ENCODE results near the gene THSD4.

The THSD4 gene

GRCh38 chr15:71098920-71099319, 16.4 kb upstream of the THSD4 start:
- DNase-seq = no peak

GRCh38 chr15:71103102-71103676, 12.1 kb upstream of the THSD4 start:
- no peak for DNase-seq

GRCh38 chr15:71104636-71105035, 10.6 kb upstream of the THSD4 start:
- DNase-seq = no peak

GRCh38 chr15:71105444-71105843, 9.8 kb upstream of the THSD4 start:
- DNase-seq = no peak

GRCh38 chr15:71106802-71107500, 8.3 kb upstream of the THSD4 start:
- no peak for DNase-seq

- no peak for DNase-seq
These were observed 7.8 kb upstream of the THSD4 start for GRCh38 chr15:71107501-71107815.

- DNase-seq = no peak
These were observed 6.1 kb upstream of the THSD4 start for GRCh38 chr15:71109130-71109529.

- no peak for DNase-seq
These were observed 5.4 kb upstream of the THSD4 start for GRCh38 chr15:71109905-71110304.

- no peak for DNase-seq
These were observed 4.7 kb upstream of the THSD4 start for GRCh38 chr15:71110405-71111180.

- DNase-seq = no peak
These were observed 4.1 kb upstream of the THSD4 start for GRCh38 chr15:71111181-71111565.

- DNase-seq = no peak
These were observed 3.3 kb upstream of the THSD4 start for GRCh38 chr15:71111950-71112349.

GRCh38 chr15:71112429-71112828, 2.8 kb upstream of the THSD4 start:
- no peak for DNase-seq

- no peak for DNase-seq
These were observed 1.1 kb upstream of the THSD4 start for GRCh38 chr15:71114066-71114680.

GRCh38 chr15:71115567-71116351, 488 bp downstream of the THSD4 start:
- DNase-seq = peak in 1 of 6 experiments; percentile 11

GRCh38 chr15:71116366-71116765, 1.1 kb downstream of the THSD4 start:
- no peak for DNase-seq

- no peak for DNase-seq
These were observed 1.7 kb downstream of the THSD4 start for GRCh38 chr15:71116942-71117341.

- no peak for DNase-seq
These were observed 2.5 kb downstream of the THSD4 start for GRCh38 chr15:71117714-71118305.

GRCh38 chr15:71118345-71118744, 3.1 kb downstream of the THSD4 start:
- DNase-seq = no peak

GRCh38 chr15:71118881-71119632, 3.8 kb downstream of the THSD4 start:
- no peak for DNase-seq

GRCh38 chr15:71120428-71120944, 5.2 kb downstream of the THSD4 start:
- DNase-seq = no peak

- no peak for DNase-seq
These were observed 6.2 kb downstream of the THSD4 start for GRCh38 chr15:71121442-71121841.
